Measurements from ENCODE around the gene MKRN2.

The MKRN2 gene

GRCh38 chr3:12556314-12556689, 585 bp upstream of the MKRN2 start:
- DNase-seq: no peak

GRCh38 chr3:12557473-12558100, 700 bp downstream of the MKRN2 start:
- no peak for DNase-seq

DNA sequence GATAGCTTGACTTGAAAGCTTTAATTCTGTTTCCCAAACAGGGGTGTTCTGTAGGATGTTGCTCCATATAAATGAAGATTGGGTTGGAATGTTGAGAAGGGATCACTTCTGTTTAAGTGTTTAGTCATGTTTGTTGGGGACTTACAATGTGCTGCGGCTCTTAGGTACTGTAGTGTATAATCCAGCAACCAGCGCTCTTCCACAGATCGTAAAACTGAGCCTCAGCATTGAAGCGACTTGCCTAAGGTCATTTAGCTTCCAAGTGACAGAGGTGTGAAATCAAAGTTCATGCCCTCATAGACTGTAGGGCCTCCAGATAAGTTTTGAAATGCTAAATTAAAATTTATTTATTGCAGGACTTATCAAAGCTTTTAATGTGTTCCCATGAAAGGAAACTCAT, 1.8 kb downstream of the MKRN2 start:
- DNase-seq: no peak

DNA sequence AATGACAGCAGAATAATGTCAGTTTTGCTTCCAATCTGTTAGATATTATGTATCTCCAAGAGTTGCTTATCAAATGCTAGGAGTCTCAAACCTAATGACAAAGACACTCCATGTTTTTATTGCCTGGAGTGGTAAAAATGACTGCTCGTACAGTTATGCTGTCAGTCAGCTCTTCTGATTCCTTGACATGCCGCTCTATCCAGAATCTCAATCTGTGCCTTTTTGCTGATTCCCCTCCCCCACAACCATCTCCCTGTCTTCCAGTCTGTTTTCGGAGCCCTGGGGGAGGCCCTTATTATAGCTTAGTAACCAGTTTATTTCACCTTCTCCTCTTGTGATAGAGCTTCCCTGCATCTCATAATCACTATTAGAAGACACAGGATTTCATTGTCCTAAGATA, 2.6 kb downstream of the MKRN2 start:
- DNase-seq: no peak

- no peak for DNase-seq
These were observed 3.8 kb downstream of the MKRN2 start for GRCh38 chr3:12560505-12561190.

GRCh38 chr3:12561397-12561796, 4.5 kb downstream of the MKRN2 start:
- DNase-seq: no peak

DNA sequence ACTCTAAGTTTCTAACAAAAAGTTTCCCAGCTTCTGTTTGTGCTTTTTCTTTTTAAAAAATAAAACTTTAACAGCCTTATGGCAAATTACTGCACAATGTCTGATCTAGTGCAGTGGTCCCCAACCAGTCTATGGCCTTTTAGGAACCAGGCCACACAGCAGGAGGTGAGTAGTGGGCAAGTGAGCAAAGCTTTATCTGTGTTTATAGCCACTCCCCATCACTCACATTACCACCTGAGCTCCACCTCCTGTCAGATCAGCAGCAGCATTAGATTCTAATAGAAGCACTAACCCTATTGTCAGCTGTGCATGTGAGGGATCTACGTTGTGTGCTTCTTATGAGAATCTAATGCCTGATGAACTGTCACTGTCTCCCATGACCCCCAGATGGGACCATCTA, 5.6 kb downstream of the MKRN2 start:
- DNase-seq: no peak

DNA sequence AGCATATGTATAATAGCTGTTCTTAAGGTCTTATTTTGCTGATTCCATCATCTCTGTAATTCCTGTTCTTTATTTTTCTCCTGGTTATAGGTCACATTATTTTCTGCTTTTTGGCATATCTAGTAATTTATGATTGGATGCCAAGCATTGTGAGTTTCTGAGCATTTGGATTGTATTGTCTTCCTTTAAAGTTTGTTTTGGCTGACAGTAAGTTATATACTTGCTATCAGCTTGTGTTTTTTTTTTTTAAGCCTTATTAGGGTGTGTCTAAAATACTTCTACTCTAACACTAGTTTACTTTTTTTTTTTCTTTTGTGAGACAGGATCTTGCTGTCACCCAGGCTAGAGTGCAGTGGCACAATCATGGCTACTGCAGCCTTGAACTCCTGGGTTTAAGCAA, 10.1 kb downstream of the MKRN2 start:
- no peak for DNase-seq

DNA sequence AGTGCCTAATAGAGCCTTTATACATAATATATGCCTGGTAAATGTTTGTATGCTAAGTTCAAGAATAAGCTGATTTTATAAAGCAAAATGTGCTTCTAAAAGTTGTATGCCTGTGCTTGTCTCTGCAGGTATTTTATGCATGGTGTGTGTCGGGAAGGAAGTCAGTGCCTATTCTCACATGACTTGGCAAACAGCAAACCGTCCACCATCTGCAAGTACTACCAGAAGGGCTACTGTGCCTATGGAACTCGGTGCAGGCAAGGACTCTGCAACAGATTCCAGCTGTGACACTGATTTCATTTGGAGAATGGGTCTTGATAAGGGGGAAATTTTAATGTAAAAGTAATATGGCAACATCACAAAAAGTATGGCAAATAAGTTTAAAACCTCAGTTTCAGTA, 11.9 kb downstream of the MKRN2 start:
- no peak for DNase-seq

- no peak for DNase-seq
These were observed 12.9 kb downstream of the MKRN2 start for GRCh38 chr3:12569836-12570235.

DNA sequence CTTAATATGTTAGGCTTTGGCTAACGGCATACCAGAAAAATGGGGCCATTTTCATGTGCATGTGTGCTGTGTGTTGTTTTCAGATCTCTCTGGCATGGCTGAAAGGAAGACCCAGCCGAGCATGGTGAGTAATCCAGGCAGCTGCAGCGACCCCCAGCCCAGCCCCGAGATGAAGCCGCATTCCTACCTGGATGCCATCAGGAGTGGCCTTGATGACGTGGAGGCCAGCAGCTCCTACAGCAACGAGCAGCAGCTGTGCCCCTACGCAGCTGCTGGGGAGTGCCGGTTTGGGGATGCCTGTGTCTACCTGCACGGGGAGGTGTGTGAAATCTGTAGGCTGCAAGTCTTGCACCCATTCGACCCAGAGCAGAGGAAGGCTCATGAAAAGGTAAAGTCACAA, 15.1 kb downstream of the MKRN2 start:
- no peak for DNase-seq

GRCh38 chr3:12574131-12574530, 17.2 kb downstream of the MKRN2 start:
- no peak for DNase-seq

DNA sequence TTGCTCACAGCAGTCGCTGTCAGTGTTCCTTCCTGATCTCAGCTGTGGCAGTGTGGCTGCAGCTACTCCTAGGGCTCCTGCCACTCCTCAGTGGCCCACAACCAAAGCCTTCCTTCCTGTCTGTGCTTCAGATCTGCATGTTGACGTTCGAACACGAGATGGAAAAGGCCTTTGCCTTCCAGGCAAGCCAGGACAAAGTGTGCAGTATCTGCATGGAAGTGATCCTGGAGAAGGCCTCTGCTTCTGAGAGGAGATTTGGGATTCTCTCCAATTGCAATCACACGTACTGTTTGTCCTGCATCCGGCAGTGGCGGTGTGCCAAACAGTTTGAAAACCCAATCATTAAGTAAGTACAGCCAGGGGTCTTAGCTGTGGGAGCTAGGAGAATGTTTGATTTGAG, 17.8 kb downstream of the MKRN2 start:
- DNase-seq: no peak

- DNase-seq: no peak
These were observed 20.5 kb downstream of the MKRN2 start for GRCh38 chr3:12577379-12577778.

GRCh38 chr3:12578742-12579141, 21.9 kb downstream of the MKRN2 start:
- no peak for DNase-seq

- no peak for DNase-seq
These were observed 22.6 kb downstream of the MKRN2 start for GRCh38 chr3:12579456-12579855.

DNA sequence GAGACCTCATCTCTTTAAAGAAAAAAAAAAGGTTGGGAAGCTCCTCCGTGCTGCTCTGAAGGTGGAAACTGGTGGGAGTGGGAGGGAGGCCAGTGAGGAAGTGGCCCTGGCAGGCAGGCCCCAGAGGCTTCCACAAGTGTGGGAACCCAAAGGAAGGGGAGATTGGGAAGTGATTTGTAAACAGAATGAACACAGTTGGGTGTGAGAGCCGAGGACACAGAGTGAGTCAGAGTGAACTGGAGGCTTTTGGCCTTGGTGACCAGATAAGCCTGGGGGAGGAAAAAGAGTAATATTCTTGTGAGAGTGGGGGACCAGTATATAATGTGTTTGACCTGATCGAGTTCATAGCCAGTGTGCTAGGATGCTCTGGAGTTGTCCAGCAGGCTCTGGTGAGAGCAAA, 23.0 kb downstream of the MKRN2 start:
- no peak for DNase-seq

- DNase-seq: no peak
These were observed 25.8 kb downstream of the MKRN2 start for GRCh38 chr3:12582730-12583129.

- DNase-seq: no peak
These were observed 26.4 kb downstream of the MKRN2 start for GRCh38 chr3:12583280-12583679.

DNA sequence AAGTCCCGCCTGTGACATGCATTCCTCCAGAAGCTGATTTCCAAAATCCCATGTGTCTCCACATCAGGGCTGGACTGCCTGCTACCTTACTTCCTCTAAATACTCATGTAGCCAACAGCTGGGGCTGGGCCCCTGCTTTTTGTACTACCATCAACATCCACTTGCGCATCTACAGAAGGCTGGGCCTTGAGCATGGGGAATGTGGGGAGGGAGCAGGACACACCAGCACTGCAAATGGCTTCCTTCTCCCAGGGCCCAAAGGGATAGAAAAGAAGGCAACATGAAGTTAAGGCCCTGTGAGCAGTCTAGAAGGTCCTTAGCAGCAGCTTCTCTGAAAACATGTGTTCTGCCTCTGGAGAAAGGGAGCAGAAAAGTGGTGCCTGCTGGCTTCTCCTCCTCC, 27.2 kb downstream of the MKRN2 start:
- no peak for DNase-seq

- DNase-seq: no peak
These were observed 28.3 kb downstream of the MKRN2 start for GRCh38 chr3:12585181-12585580.

- DNase-seq: no peak
These were observed 29.1 kb downstream of the MKRN2 start for GRCh38 chr3:12585970-12586369.

- DNase-seq: no peak
These were observed 29.5 kb downstream of the MKRN2 start for GRCh38 chr3:12586403-12586802.

- no peak for DNase-seq
These were observed 31.4 kb downstream of the MKRN2 start for GRCh38 chr3:12588039-12589009.
